Natural killer cell treated with Interleukin-12 subunit alpha and Interleukin-12 subunit beta and Interleukin-15 and Interleukin-18, amount 100 ng/mL, for 72 hours (primary cell): ENCODE measurements around the gene NFASC. TPM values are rescaled to one million over a fixed set of nuclear protein-coding genes. Genes with fewer than 3 reads are reported as not detected.

ENCODE experiments used
- ATAC-seq, 2 donors: fragments of 150-1000 bp; cut with Tn5 transposase in 1 of 2; sonication (Bioruptor Pico), chemical (Tn5 transposase) in 1 of 2; 2 replicates each; pipeline ENCODE4 v1.10.0; 2021
- DNase-seq: peaks from one replicate; pipeline ENCODE4 v3.0.0; 2022; ENCODE audit warnings: low spot score
- H3K27ac Mint-ChIP-seq, 2 donors: 1 replicate in 1 of 2; 2 replicates in 1 of 2; pipeline ENCODE4 v1.8.0; 2022; ENCODE audit warnings: mixed read lengths in 2 of 2, mild to moderate bottlenecking in 1 of 2, moderate library complexity in 1 of 2
- H3K27me3 Mint-ChIP-seq, 2 donors: 1 replicate in 1 of 2; 2 replicates in 1 of 2; pipeline ENCODE4 v1.8.0; 2022; ENCODE audit warnings: mixed read lengths in 2 of 2
- H3K36me3 Mint-ChIP-seq: one replicate; pipeline ENCODE4 v1.8.0; 2022; ENCODE audit warnings: mixed read lengths
- H3K4me1 Mint-ChIP-seq, 2 donors: 1 replicate in 1 of 2; 2 replicates in 1 of 2; pipeline ENCODE4 v1.8.0; 2022; ENCODE audit warnings: low read depth in 2 of 2, mixed read lengths in 2 of 2, mild to moderate bottlenecking in 1 of 2
- H3K4me3 Mint-ChIP-seq: one replicate; pipeline ENCODE4 v1.8.0; 2022; ENCODE audit warnings: mixed read lengths
- H3K9me3 Mint-ChIP-seq: 2 replicates; pipeline ENCODE4 v1.8.0; 2022; ENCODE audit warnings: mixed read lengths
- total RNA-seq, 2 donors: library from RNA; stranded (reverse); gene quantifications; one replicate each; pipeline ENCODE4 v1.2.3, GENCODE V29; 2022

Gene NFASC
- total RNA-seq, 2 donors from 2014 or later = 0.36 to 0.71 TPM

DNA sequence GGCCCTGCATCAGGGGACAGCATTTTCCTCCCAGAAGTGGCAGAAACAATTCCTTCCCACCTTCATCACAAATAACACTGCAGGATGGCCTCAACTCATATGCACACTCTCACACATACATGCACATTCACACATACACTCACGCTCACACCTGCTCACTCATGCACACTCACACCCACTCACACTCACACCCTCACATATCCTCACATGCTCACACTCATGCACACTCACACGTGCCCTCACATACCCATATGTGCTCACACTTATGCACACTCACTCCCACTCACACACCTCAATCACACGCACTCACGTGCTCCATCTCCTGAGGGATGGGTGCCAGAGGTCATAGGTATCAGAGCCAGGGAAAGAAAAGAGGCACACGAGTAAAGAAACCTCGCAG lies 77.1 kb downstream of the NFASC start:
- no peak overlapping the region for H3K27ac Mint-ChIP-seq
- ATAC-seq = no peak
- H3K4me3 Mint-ChIP-seq = no peak overlapping the region
- no peaks in the 10 kb centered on the region for H3K4me1 Mint-ChIP-seq
- no peaks in the 10 kb centered on the region for H3K36me3 Mint-ChIP-seq
- no peak for DNase-seq
- no peaks in the 10 kb centered on the region for H3K9me3 Mint-ChIP-seq
- H3K27me3 Mint-ChIP-seq = peaks cover 7 to 9% of the 10 kb centered on the region in 2 donors

DNA sequence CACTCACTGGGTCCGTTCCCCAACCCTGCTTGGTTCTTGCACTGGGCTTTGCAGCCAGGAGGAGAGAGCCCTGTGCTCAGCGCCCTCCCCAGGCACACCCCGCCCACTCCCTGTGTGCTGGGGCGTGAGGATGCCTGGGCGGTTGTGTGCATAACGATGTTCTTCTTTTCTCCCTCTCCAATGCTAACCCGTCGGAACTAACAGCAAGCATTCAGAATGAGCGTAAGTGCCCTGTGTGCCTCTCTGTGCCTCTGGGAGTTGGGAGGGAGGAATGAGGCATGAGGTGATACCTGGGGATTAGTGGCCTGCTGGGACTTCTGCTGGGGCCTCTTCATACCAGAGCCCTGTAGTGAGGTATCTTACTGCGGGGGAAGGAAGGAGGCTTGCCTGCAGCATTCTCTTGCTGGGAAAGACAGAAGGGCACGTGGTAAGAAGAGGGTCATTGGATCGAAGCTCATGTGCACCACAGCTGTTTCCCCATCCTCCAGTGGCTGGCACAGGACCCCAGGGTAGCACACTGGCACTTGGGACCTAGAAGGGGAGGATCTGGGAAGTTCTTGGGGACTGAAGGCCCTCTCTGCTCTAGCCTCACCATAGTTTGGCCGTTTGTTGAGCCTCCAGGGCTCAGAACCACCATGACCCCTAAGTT lies 79.8 kb downstream of the NFASC start:
- peaks cover 7 to 16% of the 10 kb centered on the region in 2 donors for H3K27me3 Mint-ChIP-seq
- H3K27ac Mint-ChIP-seq = no peak overlapping the region
- ATAC-seq (peak in 1 of 2 donors; percentile 15), DNase-seq (no peak)
- no peak overlapping the region for H3K4me3 Mint-ChIP-seq
- H3K36me3 Mint-ChIP-seq = no peaks in the 10 kb centered on the region
- H3K4me1 Mint-ChIP-seq = no peaks in the 10 kb centered on the region
- no peaks in the 10 kb centered on the region for H3K9me3 Mint-ChIP-seq

DNA sequence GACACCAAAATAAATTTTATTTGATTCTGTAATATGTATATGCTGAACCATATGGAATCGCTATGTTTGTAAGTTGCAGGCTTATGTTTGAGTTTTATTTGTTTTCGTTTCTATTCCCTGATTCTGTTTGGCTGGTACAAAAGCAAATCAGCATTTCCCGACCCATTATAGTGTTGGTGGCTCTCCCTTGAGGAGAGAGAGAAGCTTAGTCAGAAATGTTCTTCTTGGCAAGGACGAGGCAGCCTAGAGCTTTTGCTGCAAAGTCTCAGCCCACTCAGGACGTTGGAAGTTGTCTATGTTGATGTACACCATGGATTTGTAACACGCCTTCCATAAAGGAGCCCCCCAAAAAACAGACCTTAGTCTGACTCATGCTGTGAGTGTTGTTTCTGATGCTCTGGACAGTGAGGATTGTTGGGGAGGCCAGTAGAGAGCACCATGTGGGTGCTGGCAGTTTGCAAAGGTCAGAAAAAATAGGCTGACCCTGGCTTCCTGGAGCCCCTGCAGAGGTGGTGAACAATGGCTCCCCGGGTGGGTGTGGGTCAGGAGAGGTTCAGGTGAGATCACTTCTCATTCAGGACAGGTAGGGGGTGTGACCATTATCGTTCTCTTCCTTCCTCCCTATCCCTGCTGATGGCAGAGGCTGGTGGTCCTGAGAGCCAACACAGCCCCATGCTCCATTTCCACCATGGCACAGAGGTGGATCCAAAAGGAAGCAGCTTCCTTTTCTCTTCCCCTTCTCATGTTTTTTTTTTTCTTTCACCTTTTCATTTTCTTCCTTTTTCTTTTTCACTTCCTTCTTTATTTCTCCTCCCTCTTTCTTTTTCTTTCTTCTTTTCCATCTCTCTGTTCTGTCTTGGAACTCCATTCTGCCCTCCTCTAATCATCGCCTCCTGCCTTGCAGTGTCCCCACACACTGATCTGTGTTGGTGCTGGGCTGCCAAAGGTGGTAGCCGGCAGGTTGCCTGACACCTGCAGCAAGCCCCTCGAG lies 88.0 kb downstream of the NFASC start:
- no peak overlapping the region for H3K27ac Mint-ChIP-seq
- H3K4me1 Mint-ChIP-seq = no peaks in the 10 kb centered on the region
- H3K4me3 Mint-ChIP-seq = no peak overlapping the region
- H3K36me3 Mint-ChIP-seq = no peaks in the 10 kb centered on the region
- peaks cover 32 to 57% of the 10 kb centered on the region in 2 donors for H3K27me3 Mint-ChIP-seq
- ATAC-seq (no peak), DNase-seq (no peak)
- H3K9me3 Mint-ChIP-seq = no peaks in the 10 kb centered on the region

DNA sequence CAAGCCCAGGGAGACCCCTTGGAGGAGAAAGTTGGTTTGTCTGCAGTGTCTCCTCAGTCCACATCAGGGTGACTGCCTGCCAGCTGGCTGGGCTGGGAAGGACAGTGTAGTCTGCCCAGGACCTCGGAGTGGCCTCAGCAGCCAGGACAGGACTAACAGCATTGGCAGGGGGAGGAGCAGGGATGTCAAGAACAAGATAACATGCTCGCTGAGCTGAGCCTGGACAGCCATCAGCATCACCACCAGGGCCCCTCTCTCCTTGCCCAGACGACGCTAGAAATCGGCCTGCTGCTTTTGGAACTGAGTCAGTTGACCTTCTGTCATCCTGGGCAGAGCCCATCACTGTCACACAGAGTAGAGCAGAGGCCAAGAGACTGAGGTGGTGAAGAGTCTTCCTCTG lies 88.7 kb downstream of the NFASC start:
- H3K36me3 Mint-ChIP-seq = no peaks in the 10 kb centered on the region
- H3K9me3 Mint-ChIP-seq = no peaks in the 10 kb centered on the region
- H3K27ac Mint-ChIP-seq = no peak overlapping the region
- ATAC-seq (no peak), DNase-seq (no peak)
- no peaks in the 10 kb centered on the region for H3K4me1 Mint-ChIP-seq
- peaks cover 32 to 58% of the 10 kb centered on the region in 2 donors for H3K27me3 Mint-ChIP-seq
- no peak overlapping the region for H3K4me3 Mint-ChIP-seq

DNA sequence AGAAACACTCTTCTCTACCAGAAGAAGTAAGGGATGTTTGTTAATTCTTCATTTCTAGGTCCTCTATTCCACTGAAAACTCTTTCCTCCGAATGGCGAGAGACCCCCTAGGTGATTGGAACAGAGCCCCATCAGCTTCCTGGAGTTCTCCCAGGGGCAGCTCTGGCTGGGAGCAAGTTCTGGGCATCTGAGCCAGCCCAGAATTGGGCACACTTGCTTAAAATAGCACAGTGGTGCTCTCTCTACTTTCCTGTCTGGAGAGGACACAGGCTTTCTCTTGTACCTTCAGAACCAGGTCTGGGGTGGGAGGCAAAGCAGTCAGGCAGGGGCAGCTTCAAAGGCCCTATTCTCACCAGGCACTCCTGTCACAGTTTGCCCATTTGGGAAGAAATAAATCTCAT lies 89.2 kb downstream of the NFASC start:
- Mint-ChIP-seq H3K27ac (no peak overlapping the region), H3K27me3 (peaks cover 32 to 55% of the 10 kb centered on the region in 2 donors), H3K4me1 (no peaks in the 10 kb centered on the region), H3K36me3 (no peaks in the 10 kb centered on the region), H3K4me3 (no peak overlapping the region), H3K9me3 (no peaks in the 10 kb centered on the region)
- ATAC-seq (no peak), DNase-seq (no peak)

DNA sequence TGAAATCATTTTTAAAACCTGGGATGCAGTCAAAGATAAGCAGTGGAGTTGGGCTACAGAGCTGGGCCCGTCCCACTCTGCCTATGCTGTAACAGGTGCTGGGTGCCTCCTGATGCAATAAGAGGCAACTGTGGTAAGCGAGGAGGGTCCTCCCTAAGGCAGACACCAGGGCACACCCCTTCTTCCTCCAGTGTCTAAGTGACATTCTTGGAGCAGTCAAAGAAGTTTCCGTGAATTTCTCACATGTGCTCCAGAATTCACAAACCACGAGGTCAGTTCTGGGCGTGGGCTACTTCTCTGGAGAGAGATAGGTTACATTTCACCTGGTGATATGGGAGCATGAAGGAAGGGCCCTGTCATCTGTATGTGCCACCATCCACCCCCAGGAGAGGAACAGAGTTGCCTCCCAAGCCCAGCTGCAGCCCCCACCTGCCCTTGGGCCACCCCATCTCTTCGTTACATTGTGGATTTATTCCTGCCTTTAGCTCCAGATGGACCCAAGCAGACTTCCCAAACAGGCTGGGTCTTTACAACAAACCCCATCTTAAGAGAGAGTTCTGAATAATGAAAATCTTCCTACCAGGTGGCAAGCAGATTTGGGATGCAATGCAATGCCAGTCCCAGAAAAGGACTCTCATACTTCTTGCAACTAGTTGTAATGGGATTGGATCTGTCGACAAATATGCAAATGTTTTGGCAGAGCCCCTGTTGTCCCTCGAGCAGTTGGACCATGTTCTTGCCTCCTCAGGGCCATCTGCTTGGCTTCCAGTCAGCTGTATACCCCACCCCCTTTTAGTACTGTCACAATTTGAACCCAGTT lies 89.9 kb downstream of the NFASC start:
- peaks cover 28 to 49% of the 10 kb centered on the region in 2 donors for H3K27me3 Mint-ChIP-seq
- no peaks in the 10 kb centered on the region for H3K9me3 Mint-ChIP-seq
- no peak overlapping the region for H3K4me3 Mint-ChIP-seq
- DNase-seq (no peak), ATAC-seq (no peak)
- no peaks in the 10 kb centered on the region for H3K4me1 Mint-ChIP-seq
- H3K36me3 Mint-ChIP-seq = no peaks in the 10 kb centered on the region
- no peak overlapping the region for H3K27ac Mint-ChIP-seq

DNA sequence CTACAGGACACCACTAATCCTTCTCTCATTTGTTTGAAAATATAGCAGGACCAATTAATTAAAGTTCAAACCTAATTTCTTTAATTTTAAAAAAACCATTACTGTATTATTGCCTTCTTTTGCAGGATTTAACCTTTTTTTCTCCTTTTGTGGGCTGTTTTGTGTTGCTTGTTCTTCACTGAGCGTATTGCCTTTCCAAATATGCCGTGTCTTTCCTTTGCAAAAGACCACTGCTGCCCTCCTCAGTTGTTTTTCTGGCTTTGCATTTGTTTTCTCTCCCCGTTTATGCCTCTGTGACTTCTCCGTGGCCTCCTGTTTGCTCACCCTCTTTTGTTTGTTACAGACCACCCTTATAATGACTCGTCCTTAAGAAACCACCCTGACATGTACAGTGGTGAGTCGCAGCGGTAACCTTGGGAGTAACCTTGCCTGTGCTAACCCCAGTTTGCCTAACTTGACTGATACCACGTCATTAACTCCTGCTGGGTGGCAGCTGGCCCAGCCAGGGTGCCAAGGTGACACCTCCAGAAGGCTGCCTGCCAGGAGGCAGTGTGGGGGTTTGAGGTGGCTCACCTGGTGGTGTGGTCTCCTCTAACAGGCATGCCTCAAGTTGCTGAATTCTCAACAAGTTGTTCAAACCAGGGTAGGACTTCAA lies 91.2 kb downstream of the NFASC start:
- H3K27ac Mint-ChIP-seq = no peak overlapping the region
- no peaks in the 10 kb centered on the region for H3K4me1 Mint-ChIP-seq
- peaks cover 19 to 49% of the 10 kb centered on the region in 2 donors for H3K27me3 Mint-ChIP-seq
- H3K9me3 Mint-ChIP-seq = no peaks in the 10 kb centered on the region
- H3K36me3 Mint-ChIP-seq = no peaks in the 10 kb centered on the region
- H3K4me3 Mint-ChIP-seq = no peak overlapping the region
- DNase-seq = no peak
- ATAC-seq = no peak

DNA sequence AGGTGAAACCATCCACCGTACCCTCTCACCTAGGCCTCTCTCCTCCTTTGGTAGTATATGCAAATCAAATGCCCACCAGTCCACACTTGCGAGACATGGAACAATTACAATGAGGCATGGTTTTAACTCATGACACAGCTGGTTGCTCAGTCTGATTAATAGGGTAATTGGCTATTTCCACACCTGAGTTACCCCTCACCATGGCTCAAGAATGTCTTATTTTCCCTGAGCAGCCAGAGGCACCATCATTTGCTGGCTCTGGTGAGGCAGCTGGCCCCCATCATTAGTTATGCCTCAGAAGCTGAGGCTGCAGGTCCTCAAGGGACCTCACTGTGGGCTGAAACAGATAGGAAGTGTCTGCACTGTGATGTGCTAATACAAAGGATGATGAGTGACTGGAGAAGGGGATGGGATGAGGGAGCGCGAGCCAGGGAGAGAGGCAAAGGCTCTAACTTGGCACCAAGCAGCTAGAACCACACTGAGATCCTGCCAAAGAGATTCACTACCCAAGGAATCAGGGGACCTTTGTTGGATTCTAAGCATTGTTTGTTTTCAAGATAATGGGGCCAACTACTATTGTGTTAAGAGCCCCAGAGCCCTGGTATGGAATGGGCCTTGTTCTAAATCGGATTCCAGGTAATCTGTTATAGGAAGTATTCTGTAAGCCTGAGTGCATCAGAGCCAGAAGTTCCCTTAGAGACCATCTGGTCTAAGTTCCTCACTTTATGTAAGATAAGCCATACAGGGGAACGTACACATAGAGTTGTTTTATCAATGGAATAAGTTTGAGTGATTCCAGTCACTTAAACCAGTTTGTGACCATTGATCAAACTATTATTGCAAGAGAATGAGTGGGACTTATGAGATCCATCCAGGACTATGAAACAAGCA lies 92.3 kb downstream of the NFASC start:
- Mint-ChIP-seq H3K27me3 (peaks cover 23 to 54% of the 10 kb centered on the region in 2 donors), H3K9me3 (no peaks in the 10 kb centered on the region), H3K36me3 (no peaks in the 10 kb centered on the region), H3K4me3 (no peak overlapping the region), H3K27ac (no peak overlapping the region), H3K4me1 (no peaks in the 10 kb centered on the region)
- ATAC-seq = no peak
- DNase-seq = no peak

DNA sequence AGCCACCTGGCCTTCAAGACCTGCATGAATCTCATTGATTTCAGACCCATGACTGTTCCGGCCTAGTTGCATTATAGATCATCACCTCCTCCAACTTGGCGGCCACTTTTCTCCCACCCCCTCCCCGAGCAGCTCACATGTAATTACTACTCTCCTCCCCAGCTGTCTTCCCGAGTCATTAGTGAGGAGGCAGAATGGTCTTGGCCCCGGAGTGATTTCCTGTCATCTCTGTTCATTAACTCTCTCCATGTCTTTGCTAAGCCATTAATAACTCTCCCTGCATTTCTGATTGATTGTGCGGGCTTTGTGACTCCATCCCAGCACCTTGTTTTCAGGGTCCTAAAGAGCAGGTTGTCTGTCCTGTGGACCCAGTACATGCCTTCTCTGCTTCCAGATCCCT lies 96.8 kb downstream of the NFASC start:
- Mint-ChIP-seq H3K27ac (no peak overlapping the region), H3K36me3 (no peaks in the 10 kb centered on the region), H3K9me3 (no peaks in the 10 kb centered on the region)

DNA sequence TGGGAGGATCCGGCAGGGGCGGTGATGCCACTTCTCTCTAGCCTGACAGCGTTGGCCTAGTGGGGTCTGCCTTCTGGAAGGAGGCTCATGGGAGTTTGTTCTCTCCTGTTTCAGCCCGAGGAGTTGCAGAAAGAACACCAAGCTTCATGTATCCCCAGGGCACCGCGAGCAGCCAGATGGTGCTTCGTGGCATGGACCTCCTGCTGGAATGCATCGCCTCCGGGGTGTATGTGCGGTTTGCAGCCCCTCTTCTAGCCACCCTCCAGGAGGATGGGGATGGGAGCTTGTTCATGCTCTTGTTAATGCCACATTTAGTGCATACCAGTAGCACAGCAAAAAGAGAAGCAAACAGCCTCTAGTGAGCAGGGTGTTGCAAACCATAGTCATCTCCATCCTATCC lies 97.5 kb downstream of the NFASC start:
- no peak overlapping the region for H3K4me3 Mint-ChIP-seq
- no peak for ATAC-seq
- no peaks in the 10 kb centered on the region for H3K9me3 Mint-ChIP-seq
- H3K4me1 Mint-ChIP-seq = no peaks in the 10 kb centered on the region
- no peak overlapping the region for H3K27ac Mint-ChIP-seq
- no peaks in the 10 kb centered on the region for H3K36me3 Mint-ChIP-seq
- no peak for DNase-seq
- peaks cover 14 to 34% of the 10 kb centered on the region in 2 donors for H3K27me3 Mint-ChIP-seq

More for the DNA sequence above, 96.8 kb downstream of the NFASC start:
- Mint-ChIP-seq H3K4me3 (no peak overlapping the region), H3K4me1 (no peaks in the 10 kb centered on the region), H3K27me3 (peaks cover 16 to 37% of the 10 kb centered on the region in 2 donors)
- ATAC-seq (no peak), DNase-seq (no peak)

DNA sequence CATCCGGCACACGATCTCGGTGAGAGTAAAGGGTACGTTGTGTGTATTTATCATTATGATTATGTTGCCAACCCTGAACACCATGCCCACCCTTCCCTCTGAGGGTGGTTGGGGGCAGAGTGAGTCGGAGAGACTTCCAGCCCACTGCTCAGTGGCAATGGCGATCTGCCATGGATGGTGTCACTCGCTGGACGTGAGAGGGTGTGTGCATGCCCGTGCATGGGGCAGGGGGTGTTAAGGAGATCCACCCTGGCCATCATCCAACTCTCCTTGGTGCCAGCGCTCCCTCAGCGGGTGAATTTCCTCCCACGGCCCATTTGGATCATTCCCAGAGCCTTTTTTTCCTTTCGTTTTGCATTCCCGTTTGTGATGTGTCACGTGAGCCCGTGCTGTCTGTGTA lies 98.3 kb downstream of the NFASC start:
- Mint-ChIP-seq H3K9me3 (no peaks in the 10 kb centered on the region), H3K4me3 (no peak overlapping the region), H3K36me3 (no peaks in the 10 kb centered on the region), H3K27ac (no peak overlapping the region), H3K27me3 (peaks cover 19 to 29% of the 10 kb centered on the region in 2 donors), H3K4me1 (no peaks in the 10 kb centered on the region)
- DNase-seq (no peak), ATAC-seq (no peak)

DNA sequence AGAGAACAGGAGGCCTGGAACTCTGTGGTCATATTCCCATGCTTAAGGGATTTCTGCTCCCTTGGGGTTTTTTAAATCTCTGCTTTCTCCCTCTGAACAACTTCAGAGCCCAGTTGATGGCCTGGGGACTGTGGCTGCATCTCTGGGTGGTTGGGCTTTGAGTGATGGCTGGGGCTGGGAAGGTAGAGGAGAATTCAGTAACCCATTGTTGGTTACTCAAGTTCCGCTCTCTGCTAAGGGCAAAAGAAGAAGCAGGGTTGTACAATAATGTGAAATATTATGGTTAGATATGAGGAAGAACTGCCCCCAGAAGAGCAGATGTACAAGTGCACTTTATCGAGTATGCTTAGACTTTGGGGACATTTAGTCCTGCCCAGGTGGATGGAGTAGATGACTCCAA lies 100.3 kb downstream of the NFASC start:
- H3K4me1 Mint-ChIP-seq = no peaks in the 10 kb centered on the region
- ATAC-seq = no peak
- no peak overlapping the region for H3K4me3 Mint-ChIP-seq
- DNase-seq = no peak
- H3K27ac Mint-ChIP-seq = no peak overlapping the region
- H3K36me3 Mint-ChIP-seq = no peaks in the 10 kb centered on the region
- H3K9me3 Mint-ChIP-seq = no peaks in the 10 kb centered on the region
- H3K27me3 Mint-ChIP-seq = peaks cover 24 to 34% of the 10 kb centered on the region in 2 donors
